ENCODE measurements around the gene ZNF503.

- TF ChIP-seq CTCF (IDR thresholded peaks at IDR 0.05) (no peak), POLR2A (IDR thresholded peaks at IDR 0.05) (no peak)
Observed at GRCh38 chr10:75375838-75376237, 25.7 kb downstream of the ZNF503 start.

All from uterus (tissue), 2 donors.